GM18502 (cell line): ENCODE results near the gene GRB2.
A peak's percentile ranks its signal among the peaks of the same experiment; 100 is the strongest.
"Not testable (repeated sequence)": the region's sequence is repeated elsewhere in the genome, so short reads cannot be mapped to it uniquely, and the experiment has no call there.

Source experiments
- ATAC-seq: cut with Tn5 transposase; IDR thresholded peaks from one replicate; pipeline ENCODE4 v1.9.1; 2021; ENCODE audit warnings: mild to moderate bottlenecking; ENCODE audit not compliant: unreplicated experiment, poor library complexity

The GRB2 gene

GRCh38 chr17:75292810-75293448 is 112.5 kb downstream of the GRB2 start:
- not testable (repeated sequence) for ATAC-seq

GRCh38 chr17:75289832-75290337 is 115.6 kb downstream of the GRB2 start:
- ATAC-seq: peak; percentile 23

DNA sequence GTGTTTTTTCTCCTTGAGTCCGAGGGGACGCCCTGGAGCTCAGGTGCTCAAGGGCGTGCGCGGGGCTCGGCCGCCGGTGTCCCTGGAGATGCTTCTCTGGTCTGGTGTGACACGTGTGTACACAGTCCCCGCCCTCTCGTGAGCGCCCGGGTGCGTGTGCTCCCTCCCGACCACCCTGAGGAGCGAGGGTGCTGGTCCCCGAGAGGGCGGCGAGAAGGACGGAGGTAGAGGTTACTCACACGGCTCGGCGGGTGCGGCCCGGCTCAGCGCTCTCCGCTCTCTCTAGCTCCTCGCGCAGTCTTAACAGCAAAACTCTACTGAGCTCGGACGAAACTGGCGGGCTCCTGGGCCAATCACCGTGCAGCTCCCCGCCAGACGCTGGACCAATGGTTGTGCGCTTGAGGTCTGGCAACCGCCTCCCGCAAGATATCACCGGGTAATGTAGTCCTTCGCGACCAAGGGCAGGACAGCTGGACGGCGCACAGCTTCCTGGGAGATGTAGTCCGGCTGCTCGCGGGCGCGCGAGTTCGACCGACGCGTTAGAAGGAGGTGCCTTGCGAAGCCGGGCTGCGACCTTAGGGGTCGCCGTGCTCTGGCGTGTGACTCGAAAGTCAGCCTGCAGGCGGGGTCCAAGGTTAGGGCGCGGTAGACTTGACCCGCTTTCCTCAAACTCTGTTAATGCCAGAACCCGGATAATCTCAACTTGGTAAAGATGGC is 116.2 kb downstream of the GRB2 start, which contains the start of gene SLC25A19:
Gene SLC25A19, minus strand, starts transcription at position 319 of the 717 bp plus-strand sequence. CDS start 2,669 bp downstream, outside the sequence.
- ATAC-seq: peak; percentile 91

DNA sequence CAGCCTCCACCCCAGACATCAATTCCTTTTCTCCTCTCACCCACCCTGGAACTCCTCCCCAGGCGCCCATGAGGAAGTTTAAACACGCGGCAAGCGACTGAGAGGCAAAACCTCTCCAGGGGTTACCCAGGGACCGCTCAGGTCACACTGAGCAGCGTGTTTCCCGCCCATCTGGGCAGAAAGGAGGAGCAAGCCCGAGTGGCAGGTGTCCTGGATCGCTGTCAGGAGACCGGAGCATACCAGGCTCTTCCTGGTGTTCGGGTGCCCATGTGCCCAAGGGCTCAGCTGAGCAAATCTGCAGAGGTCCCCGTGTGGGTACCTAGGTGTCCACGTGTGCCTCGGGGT is 116.7 kb downstream of the GRB2 start:
- ATAC-seq: peak; percentile 18

- no peak for ATAC-seq
Observed at GRCh38 chr17:75288359-75288758, 117.1 kb downstream of the GRB2 start.

GRCh38 chr17:75287221-75287620 is 118.3 kb downstream of the GRB2 start:
- ATAC-seq: no peak

DNA sequence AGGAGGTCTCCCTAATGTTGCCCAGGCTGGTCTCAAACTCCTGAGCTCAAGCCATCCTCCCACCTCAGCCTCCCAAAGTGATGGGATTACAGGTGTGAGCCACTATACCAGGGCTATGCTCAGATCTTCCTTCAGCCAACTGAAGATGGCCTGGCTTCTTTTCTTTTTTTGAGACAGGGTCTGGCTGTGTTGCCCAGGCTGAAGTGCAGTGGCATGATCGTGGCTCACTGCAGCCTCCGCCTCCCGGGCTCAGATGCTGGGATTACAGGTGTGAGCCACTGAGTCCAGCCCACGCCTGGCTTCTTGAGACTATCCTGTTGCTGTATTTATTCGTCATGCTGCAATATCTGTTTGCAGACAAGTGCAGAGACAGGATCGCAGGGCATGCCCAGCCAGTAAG is 120.4 kb downstream of the GRB2 start:
- ATAC-seq: no peak

DNA sequence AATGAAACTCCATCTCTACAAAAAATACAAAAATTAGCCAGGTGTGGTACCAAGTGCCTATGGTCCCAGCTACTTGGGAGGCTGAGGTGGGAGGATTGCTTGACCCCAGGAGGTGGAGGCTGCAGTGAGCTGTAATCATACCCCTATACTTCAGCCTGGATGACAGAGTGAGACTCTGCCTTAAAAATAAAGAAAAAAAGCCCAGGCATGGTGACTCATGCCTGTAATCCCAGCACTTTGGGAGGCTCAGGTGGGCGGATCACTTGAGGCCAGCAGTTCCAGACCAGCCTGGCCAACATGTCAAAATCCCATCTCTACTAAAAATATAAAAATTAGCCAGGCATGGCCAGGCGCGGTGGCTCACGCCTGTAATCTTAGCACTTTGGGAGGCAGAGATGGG is 125.3 kb downstream of the GRB2 start:
- ATAC-seq: not testable (repeated sequence)

DNA sequence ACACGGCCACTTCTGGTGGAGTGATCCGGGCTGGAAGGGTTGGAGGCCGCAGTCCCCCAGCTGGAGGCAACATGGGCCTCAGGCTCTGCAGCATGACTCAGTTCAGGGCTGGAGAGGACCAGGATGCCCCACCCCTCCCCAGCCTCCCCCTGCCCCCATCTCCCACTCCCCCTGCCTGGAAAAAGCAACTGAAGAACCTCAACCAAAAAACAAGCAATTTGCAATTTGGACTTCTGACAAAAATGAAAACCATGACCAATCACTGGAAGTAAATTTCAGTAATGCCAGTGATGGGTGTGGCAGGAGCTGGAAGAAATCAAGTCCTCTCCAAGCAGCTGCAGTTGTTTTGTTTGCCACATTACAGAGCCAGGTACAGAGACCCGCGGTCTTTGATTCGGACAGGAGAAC is 127.8 kb downstream of the GRB2 start:
- no peak for ATAC-seq

GRCh38 chr17:75273977-75274708 is 131.3 kb downstream of the GRB2 start:
- no peak for ATAC-seq

- no peak for ATAC-seq
Observed at GRCh38 chr17:75272848-75273184, 132.7 kb downstream of the GRB2 start.

DNA sequence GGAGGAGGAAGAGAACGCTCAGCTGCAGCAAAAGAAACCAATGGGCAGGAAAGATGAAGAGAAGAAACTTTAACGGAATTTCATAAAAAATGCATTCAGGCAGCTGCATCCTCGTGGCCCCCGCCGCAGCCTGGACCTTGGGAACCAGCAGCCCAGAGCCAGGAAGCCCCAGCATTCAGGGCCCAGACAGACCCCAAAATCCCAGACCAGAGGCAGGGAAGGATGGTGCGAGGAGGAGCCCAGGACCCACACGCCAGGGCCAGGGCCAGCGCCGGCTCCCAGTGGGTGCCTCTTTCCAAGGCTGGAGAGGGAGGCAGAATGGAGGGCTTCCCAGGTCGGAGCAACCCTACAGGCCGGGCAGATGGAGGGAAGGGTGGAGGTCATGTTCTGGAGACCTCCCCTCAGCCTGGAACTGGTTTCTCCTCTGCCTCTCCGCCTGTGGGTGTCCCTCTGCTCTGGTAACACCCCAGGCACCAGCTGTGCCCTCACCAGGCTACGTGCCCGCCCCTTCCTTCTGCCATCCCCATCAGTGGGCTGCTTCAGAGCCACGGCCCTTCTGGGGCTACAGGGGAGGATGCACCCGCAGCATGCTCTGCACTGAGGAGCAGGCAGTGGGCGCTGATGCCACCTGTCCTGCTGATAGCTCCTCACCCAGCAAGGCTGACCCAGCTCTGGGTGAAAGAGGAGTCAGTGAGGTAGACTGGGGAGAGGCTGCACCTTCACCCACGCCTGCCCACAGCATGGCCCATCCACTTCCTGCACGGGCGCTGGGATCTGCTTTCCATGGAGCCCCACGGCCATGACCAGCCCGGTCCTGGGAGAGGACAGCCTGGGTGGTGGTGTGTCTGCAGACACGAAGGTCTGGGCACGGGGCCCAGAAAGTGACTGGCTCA is 133.3 kb downstream of the GRB2 start:
- ATAC-seq: no peak

DNA sequence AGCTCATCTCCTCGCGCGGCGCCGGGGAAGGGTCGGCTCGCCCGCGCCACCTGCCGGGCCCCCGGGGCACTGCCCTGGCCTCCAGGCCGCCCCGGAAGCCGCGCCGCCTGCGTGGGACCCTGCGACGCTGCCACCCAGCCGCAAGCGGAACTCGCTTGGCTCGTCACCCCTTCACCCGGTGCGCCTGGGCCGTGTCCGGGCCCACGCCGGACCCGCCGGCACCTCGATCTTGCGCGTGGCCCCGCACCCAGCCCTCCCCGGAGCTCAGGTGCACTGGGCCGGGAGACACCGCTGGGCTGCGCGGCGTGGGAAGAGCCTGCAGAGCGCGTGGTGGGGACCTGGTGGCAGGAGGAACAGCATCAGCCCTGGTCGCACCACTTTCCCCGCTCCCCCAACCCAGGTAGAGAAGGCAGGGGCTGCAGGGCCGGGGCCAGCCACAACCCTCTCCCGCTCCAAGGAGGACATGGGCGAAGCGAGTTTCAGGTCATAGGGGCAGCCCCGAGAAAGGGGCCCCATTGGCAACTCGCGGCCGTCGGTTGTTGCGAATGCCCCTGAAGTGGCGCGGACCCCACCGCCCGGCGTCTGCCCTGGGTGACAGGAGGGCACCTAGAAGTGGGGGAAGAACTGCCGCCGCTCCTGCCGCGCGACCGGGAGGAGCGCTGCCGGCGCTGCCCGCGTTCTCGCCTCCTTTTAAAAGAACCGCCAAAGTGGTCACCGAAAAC is 134.1 kb downstream of the GRB2 start:
- ATAC-seq: peak; percentile 67

GRCh38 chr17:75270966-75271232 is 134.6 kb downstream of the GRB2 start, which contains the start of gene MIF4GD:
Gene MIF4GD (minus strand): TSS chr17:75271231. CDS start chr17:75270195, 1,036 bp downstream.
- peak; percentile 27 for ATAC-seq

GRCh38 chr17:75270218-75270965 is 135.1 kb downstream of the GRB2 start:
- ATAC-seq: peak; percentile 34

DNA sequence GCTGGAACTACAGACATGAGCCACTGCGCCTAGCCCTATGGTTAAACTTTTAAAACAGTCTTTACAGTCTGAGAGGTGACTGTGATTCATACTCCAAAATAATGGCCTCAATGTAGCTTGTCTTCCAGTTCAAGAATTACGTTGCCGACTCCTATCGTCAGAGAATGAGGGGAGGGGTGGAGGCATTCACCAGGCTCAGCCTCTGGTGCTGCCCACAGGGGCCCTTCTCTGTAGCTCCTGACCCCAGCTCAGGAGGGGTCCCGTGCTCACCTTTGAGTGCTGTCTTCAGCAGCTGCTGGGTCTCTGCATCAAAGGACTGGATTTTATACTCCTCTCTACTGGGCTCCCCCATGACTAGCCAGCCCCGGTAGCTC is 135.6 kb downstream of the GRB2 start:
- ATAC-seq: no peak
